Stimulated activated CD8-positive, alpha-beta memory T cell treated with anti-CD3 and anti-CD28 coated beads, Interleukin-15, amount 100 ng/mL, for 48 hours (primary cell): ENCODE data around the gene LCTL.

Experiments used
- DNase-seq, 2 donors: peaks; one replicate each; pipeline ENCODE4 v3.0.0-alpha.2; 2020; ENCODE audit warnings: low read depth in 2 of 2

The LCTL gene

GRCh38 chr15:66566963-66567531 lies 1.2 kb upstream of the LCTL start:
- peak in 1 of 2 donors; percentile 21 for DNase-seq

GRCh38 chr15:66565141-66565641 lies 607 bp downstream of the LCTL start:
- DNase-seq = no peak

- no peak for DNase-seq
Observed at GRCh38 chr15:66564136-66565041, 1.4 kb downstream of the LCTL start.

- no peak for DNase-seq
Observed at GRCh38 chr15:66563566-66564110, 2.2 kb downstream of the LCTL start.

- DNase-seq = no peak
Observed at GRCh38 chr15:66563126-66563525, 2.7 kb downstream of the LCTL start.

GRCh38 chr15:66560856-66561525 lies 4.8 kb downstream of the LCTL start:
- DNase-seq = no peak

GRCh38 chr15:66558271-66558670 lies 7.5 kb downstream of the LCTL start:
- DNase-seq = no peak

GRCh38 chr15:66555685-66556084 lies 10.1 kb downstream of the LCTL start:
- no peak for DNase-seq

GRCh38 chr15:66545255-66545654 lies 20.5 kb downstream of the LCTL start:
- no peak for DNase-seq

- no peak for DNase-seq
Observed at GRCh38 chr15:66542896-66543295, 22.9 kb downstream of the LCTL start.

GRCh38 chr15:66535056-66535455 lies 30.7 kb downstream of the LCTL start:
- no peak for DNase-seq

GRCh38 chr15:66524838-66525237 lies 41.0 kb downstream of the LCTL start:
- no peak for DNase-seq

GRCh38 chr15:66523926-66524325 lies 41.9 kb downstream of the LCTL start:
- no peak for DNase-seq

GRCh38 chr15:66515901-66516322 lies 49.9 kb downstream of the LCTL start:
- DNase-seq = no peak

GRCh38 chr15:66514586-66514985 lies 51.2 kb downstream of the LCTL start:
- DNase-seq = no peak

GRCh38 chr15:66508293-66508883 lies 57.4 kb downstream of the LCTL start:
- DNase-seq = no peak

- no peak for DNase-seq
Observed at GRCh38 chr15:66505818-66506217, 60.0 kb downstream of the LCTL start.

- no peak for DNase-seq
Observed at GRCh38 chr15:66505430-66505811, 60.4 kb downstream of the LCTL start.

- DNase-seq = peak; percentile 66 to 70
Observed at GRCh38 chr15:66504563-66505429, 61.0 kb downstream of the LCTL start, which contains the start of the genes RPL4 and ZWILCH. TSS of gene RPL4 (minus strand) at chr15:66504855. CDS start at chr15:66504790, 65 bp downstream. TSS of gene ZWILCH (plus strand) at chr15:66505326. CDS start at chr15:66505339, 13 bp downstream.

- no peak for DNase-seq
Observed at GRCh38 chr15:66503780-66504562, 61.8 kb downstream of the LCTL start.
